K562 treated with DMSO at 1 percent for 48 hours (cell line): ENCODE data around the gene TRUB1. TPM values are rescaled to one million over a fixed set of nuclear protein-coding genes. Genes with fewer than 3 reads are reported as not detected.

Experiments used
- total RNA-seq: library from RNA; unstranded; fragments of 300-600 nt; gene quantifications from 2 replicates; pipeline ENCODE4 v1.2.3, GENCODE V29; 2022; ENCODE audit warnings: low replicate concordance; ENCODE audit errors: extremely low read depth

Gene TRUB1
- total RNA-seq: not detected in 2 replicates

DNA sequence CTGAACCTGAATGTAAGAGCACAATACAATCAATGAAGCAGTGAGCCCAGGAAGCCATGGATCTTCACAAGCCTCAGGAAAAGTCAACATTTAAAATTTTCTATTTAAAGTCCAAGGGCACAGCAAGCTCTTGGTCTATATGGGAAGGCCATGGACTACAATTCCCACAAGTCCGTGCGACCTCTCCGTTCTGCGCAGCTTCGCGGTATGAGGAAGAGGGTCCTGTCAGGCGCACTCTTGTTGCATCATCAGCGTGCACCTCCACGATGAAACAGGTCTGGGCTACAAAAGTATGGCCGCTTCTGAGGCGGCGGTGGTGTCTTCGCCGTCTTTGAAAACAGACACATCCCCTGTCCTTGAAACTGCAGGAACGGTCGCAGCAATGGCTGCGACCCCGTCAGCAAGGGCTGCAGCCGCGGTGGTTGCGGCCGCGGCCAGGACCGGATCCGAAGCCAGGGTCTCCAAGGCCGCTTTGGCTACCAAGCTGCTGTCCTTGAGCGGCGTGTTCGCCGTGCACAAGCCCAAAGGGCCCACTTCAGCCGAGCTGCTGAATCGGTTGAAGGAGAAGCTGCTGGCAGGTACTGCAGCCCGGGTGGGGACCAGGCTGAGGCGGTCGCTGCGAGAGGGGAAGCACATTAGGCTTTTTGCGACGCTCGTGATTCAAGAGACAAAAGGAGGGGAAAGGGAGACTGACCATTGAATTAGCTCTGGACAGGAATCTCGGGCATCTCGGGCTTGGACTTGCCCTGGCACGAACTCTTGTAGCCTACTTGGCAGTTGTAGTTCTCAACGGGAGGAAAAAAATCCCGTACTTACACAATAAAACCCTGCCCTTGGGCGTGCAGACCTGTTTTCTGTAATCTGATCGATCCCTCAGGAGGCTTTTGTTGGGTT is at the start of gene TRUB1:
Gene TRUB1 (plus strand): TSS at position 234 of the 894 bp plus-strand sequence. CDS start 59 bp downstream, at position 293.

Other genes with a start within 250 kb of the TRUB1 start
- not detected in 2 replicates for gene FHIP2A, start 116.4 kb upstream of the TRUB1 start, total RNA-seq
- not detected in 2 replicates for gene ATRNL1, start 155.2 kb downstream of the TRUB1 start, total RNA-seq